GM23248 (cell line): Measurements from ENCODE around the gene NFIA. TPM values are rescaled to one million over a fixed set of nuclear protein-coding genes. Genes with fewer than 3 reads are reported as not detected.

Experiments
- DNase-seq: peaks from one replicate; pipeline ENCODE4 v3.0.0-alpha.2; 2015
- H2AFZ ChIP-seq: fragments of 200-600 bp; sonication (generic); 2 replicates; pipeline ENCODE4 v1.6.1; 2016; ENCODE audit warnings: antibody characterized with exemption
- H3F3A ChIP-seq: fragments of 200-600 bp; sonication (generic); 2 replicates; pipeline ENCODE4 v1.6.1; 2016; ENCODE audit warnings: mild to moderate bottlenecking, antibody characterized with exemption, mixed run types; ENCODE audit not compliant: insufficient read depth
- H3K27ac ChIP-seq: fragments of 200-600 bp; sonication (generic); 2 replicates; pipeline ENCODE4 v1.5.1; 2016; ENCODE audit warnings: mild to moderate bottlenecking
- H3K27me3 ChIP-seq: fragments of 200-600 bp; sonication (generic); replicated peaks from 2 replicates; pipeline ENCODE4 v1.6.1; 2016; ENCODE audit warnings: mild to moderate bottlenecking; ENCODE audit not compliant: insufficient read depth
- H3K36me3 ChIP-seq: fragments of 200-600 bp; sonication (generic); 2 replicates; pipeline ENCODE4 v1.6.1; 2016; ENCODE audit warnings: low read depth, mild to moderate bottlenecking
- H3K4me1 ChIP-seq: fragments of 200-600 bp; sonication (generic); 2 replicates; pipeline ENCODE4 v1.6.1; 2016; ENCODE audit warnings: mild to moderate bottlenecking; ENCODE audit not compliant: insufficient read depth
- H3K4me2 ChIP-seq: fragments of 200-600 bp; sonication (generic); one replicate; pipeline ENCODE4 v1.6.1; 2016; ENCODE audit warnings: mild to moderate bottlenecking; ENCODE audit not compliant: unreplicated experiment
- H3K4me3 ChIP-seq: fragments of 200-600 bp; sonication (generic); 2 replicates; pipeline ENCODE4 v1.5.1; 2016; ENCODE audit warnings: mild to moderate bottlenecking
- H3K79me2 ChIP-seq: fragments of 200-600 bp; sonication (generic); 2 replicates; pipeline ENCODE4 v1.6.1; 2016; ENCODE audit warnings: mild to moderate bottlenecking; ENCODE audit not compliant: insufficient read depth
- H3K9ac ChIP-seq: fragments of 200-600 bp; sonication (generic); 2 replicates; pipeline ENCODE4 v1.6.1; 2016; ENCODE audit warnings: mild to moderate bottlenecking
- H3K9me2 ChIP-seq: fragments of 200-600 bp; sonication (generic); 2 replicates; pipeline ENCODE4 v1.6.1; 2016; ENCODE audit warnings: mixed run types, mild to moderate bottlenecking, moderate library complexity; ENCODE audit not compliant: insufficient read depth
- H3K9me3 ChIP-seq: fragments of 200-600 bp; sonication (generic); one replicate; pipeline ENCODE4 v1.6.1; 2017; ENCODE audit warnings: low read depth
- H4K20me1 ChIP-seq: fragments of 200-600 bp; sonication (generic); 2 replicates; pipeline ENCODE4 v1.6.0; 2016; ENCODE audit not compliant: insufficient read depth
- EZH2 ChIP-seq: fragments of 200-600 bp; sonication (generic); IDR thresholded peaks from 2 replicates; pipeline ENCODE4 v1.6.1; 2018; ENCODE audit warnings: antibody characterized with exemption, mild to moderate bottlenecking; ENCODE audit not compliant: insufficient read depth, poor library complexity, severe bottlenecking
- EZH2phosphoT487 ChIP-seq: fragments of 200-600 bp; sonication (generic); IDR thresholded peaks from 2 replicates; pipeline ENCODE4 v1.6.1; 2018; ENCODE audit warnings: antibody characterized with exemption, moderate library complexity, mild to moderate bottlenecking, low read depth; ENCODE audit not compliant: insufficient read depth
- WGBS, 2 experiments: methylation state at CpG; one replicate each; pipeline ENCODE4 v1.1.6; 2015 to 2017; ENCODE audit warnings: low lambda C conversion rate in 2 of 2, low coverage in 1 of 2; ENCODE audit errors: missing lambda C conversion rate in 2 of 2; 5-methylcytosine and 5-hydroxymethylcytosine counted together
- in situ Hi-C: fragments of 300-500 bp; cut with MboI; formaldehyde crosslinking; loops from 2 replicates; pipeline ENCODE4 v1.15.0; 2020
- polyA plus RNA-seq: library from polyadenylated mRNA; unstranded; fragments of >200 nt; fragmentation: Nextera tagmentation; extraction: Ambion mirVana; gene quantifications from 2 replicates; pipeline ENCODE4 v1.2.1, GENCODE V29; 2016
- total RNA-seq: library from RNA; depleted of rRNA; stranded (reverse); fragments of >200 nt; shearing (Covaris generic); gene quantifications from 2 replicates; pipeline ENCODE4 v1.2.3, GENCODE V29; 2014

Gene NFIA
- total and polyA plus RNA-seq, 2 experiments from 2014 or later: 3.4 to 8.8 TPM

- DNase-seq: no peak
- WGBS, 2 experiments: 97% methylated on average over 3 of the region's 3 CpGs
Measured at GRCh38 chr1:61135291-61135690, 52.9 kb downstream of the NFIA start.

GRCh38 chr1:61138305-61138704 is 55.9 kb downstream of the NFIA start:
- TF ChIP-seq EZH2phosphoT487 (no peak), EZH2 (no peak)
- H3K9me3 ChIP-seq: no peaks in the 10 kb centered on the region
- H3K4me2 ChIP-seq: no peak overlapping the region
- H3K9ac ChIP-seq: no peak overlapping the region
- H3K4me3 ChIP-seq: no peak overlapping the region
- H3K36me3 ChIP-seq: no peaks in the 10 kb centered on the region
- no peaks in the 10 kb centered on the region for H3K27me3 ChIP-seq
- in situ Hi-C loops: no loop called here
- WGBS, 2 experiments: 96 to 98% methylated on average over 3 of the region's 3 CpGs
- no peak overlapping the region for H2AFZ ChIP-seq
- no peaks in the 10 kb centered on the region for H3K9me2 ChIP-seq
- no peaks in the 10 kb centered on the region for H4K20me1 ChIP-seq
- H3K4me1 ChIP-seq: peaks cover 40% of the 10 kb centered on the region
- H3F3A ChIP-seq: peaks cover 38% of the 10 kb centered on the region
- no peaks in the 10 kb centered on the region for H3K79me2 ChIP-seq
- DNase-seq: no peak
- no peak overlapping the region for H3K27ac ChIP-seq

More at GRCh38 chr1:61135291-61135690, 52.9 kb downstream of the NFIA start:
- TF ChIP-seq EZH2: no peak
- no peak for TF ChIP-seq EZH2phosphoT487
- Histone ChIP-seq H3K36me3 (no peaks in the 10 kb centered on the region), H3K9me2 (no peaks in the 10 kb centered on the region), H3K9ac (no peak overlapping the region), H2AFZ (no peak overlapping the region), H3K9me3 (no peaks in the 10 kb centered on the region), H3K27ac (no peak overlapping the region), H3K4me2 (no peak overlapping the region), H3K79me2 (no peaks in the 10 kb centered on the region), H4K20me1 (no peaks in the 10 kb centered on the region), H3F3A (peaks cover 21% of the 10 kb centered on the region), H3K4me1 (peaks cover 22% of the 10 kb centered on the region), H3K4me3 (no peak overlapping the region), H3K27me3 (no peaks in the 10 kb centered on the region)
- in situ Hi-C loops: no loop called here

- Histone ChIP-seq H3K36me3 (no peaks in the 10 kb centered on the region), H3K4me3 (peak overlapping the region; percentile 64), H3K4me2 (peak overlapping the region; percentile 86), H3K79me2 (no peaks in the 10 kb centered on the region), H3K27ac (peak overlapping the region; percentile 84), H3K9me2 (no peaks in the 10 kb centered on the region), H3F3A (peaks cover 38% of the 10 kb centered on the region), H2AFZ (peak overlapping the region; percentile 51; the same call in 1 of the 2 replicates), H3K27me3 (no peaks in the 10 kb centered on the region), H4K20me1 (no peaks in the 10 kb centered on the region), H3K4me1 (peaks cover 49% of the 10 kb centered on the region), H3K9me3 (no peaks in the 10 kb centered on the region), H3K9ac (peak overlapping the region; percentile 73)
- in situ Hi-C loops: no loop called here
- peak; percentile 93 for DNase-seq
- 20% methylated on average over 15 of the region's 15 CpGs for WGBS, 2 experiments
- TF ChIP-seq EZH2 (no peak), EZH2phosphoT487 (no peak)
Measured at GRCh38 chr1:61138921-61139774, 56.8 kb downstream of the NFIA start.

- no peaks in the 10 kb centered on the region for H3K9me2 ChIP-seq
- H3K79me2 ChIP-seq: no peaks in the 10 kb centered on the region
- H2AFZ ChIP-seq: no peak overlapping the region
- 0 out of 2 replicates have a peak overlapping the region, but pooled peaks have one; percentile 73 for H3K9ac ChIP-seq
- H3K27me3 ChIP-seq: no peaks in the 10 kb centered on the region
- H4K20me1 ChIP-seq: no peaks in the 10 kb centered on the region
- TF ChIP-seq EZH2 (no peak), EZH2phosphoT487 (no peak)
- H3F3A ChIP-seq: peaks cover 38% of the 10 kb centered on the region
- no peaks in the 10 kb centered on the region for H3K9me3 ChIP-seq
- peaks cover 49% of the 10 kb centered on the region for H3K4me1 ChIP-seq
- peak overlapping the region; percentile 84 for H3K27ac ChIP-seq
- peak overlapping the region; percentile 64; the same call in 1 of the 2 replicates for H3K4me3 ChIP-seq
- H3K4me2 ChIP-seq: peak overlapping the region; percentile 86
- H3K36me3 ChIP-seq: no peaks in the 10 kb centered on the region
- no peak for DNase-seq
- 61 to 67% methylated on average over 7 of the region's 7 CpGs for WGBS, 2 experiments
- in situ Hi-C loops: no loop called here
Measured at GRCh38 chr1:61139775-61140549, 57.6 kb downstream of the NFIA start.
